ENCODE results near the gene LONRF2. TPM values are rescaled to one million over a fixed set of nuclear protein-coding genes. Genes with fewer than 3 reads are reported as not detected.

LONRF2 gene
- total RNA-seq, 1 donor from 2014 or later = 19.0 TPM

GRCh38 chr2:100269889-100270288 is 52.4 kb downstream of the LONRF2 start:
- Histone ChIP-seq H3K4me3 (no peak overlapping the region), H3K27ac (replicated peaks) (no peak overlapping the region), H3K36me3 (peaks cover 2% of the 10 kb centered on the region), H3K9me3 (replicated peaks) (no peaks in the 10 kb centered on the region), H3K27me3 (ENCODE audit: low read depth) (no peaks in the 10 kb centered on the region), H3K4me1 (peaks cover 5% of the 10 kb centered on the region)
- DNase-seq = no peak
- TF ChIP-seq, protein P1, sequence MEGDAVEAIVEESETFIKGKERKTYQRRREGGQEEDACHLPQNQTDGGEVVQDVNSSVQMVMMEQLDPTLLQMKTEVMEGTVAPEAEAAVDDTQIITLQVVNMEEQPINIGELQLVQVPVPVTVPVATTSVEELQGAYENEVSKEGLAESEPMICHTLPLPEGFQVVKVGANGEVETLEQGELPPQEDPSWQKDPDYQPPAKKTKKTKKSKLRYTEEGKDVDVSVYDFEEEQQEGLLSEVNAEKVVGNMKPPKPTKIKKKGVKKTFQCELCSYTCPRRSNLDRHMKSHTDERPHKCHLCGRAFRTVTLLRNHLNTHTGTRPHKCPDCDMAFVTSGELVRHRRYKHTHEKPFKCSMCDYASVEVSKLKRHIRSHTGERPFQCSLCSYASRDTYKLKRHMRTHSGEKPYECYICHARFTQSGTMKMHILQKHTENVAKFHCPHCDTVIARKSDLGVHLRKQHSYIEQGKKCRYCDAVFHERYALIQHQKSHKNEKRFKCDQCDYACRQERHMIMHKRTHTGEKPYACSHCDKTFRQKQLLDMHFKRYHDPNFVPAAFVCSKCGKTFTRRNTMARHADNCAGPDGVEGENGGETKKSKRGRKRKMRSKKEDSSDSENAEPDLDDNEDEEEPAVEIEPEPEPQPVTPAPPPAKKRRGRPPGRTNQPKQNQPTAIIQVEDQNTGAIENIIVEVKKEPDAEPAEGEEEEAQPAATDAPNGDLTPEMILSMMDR (IDR thresholded peaks at IDR 0.05; ENCODE audit: borderline replicate concordance) = no peak
- intact Hi-C loops (cut with micrococcal nuclease) = no loop called here

GRCh38 chr2:100268986-100269385 is 53.3 kb downstream of the LONRF2 start:
- TF ChIP-seq, protein P1 (IDR thresholded peaks at IDR 0.05; ENCODE audit: borderline replicate concordance) = no peak
- DNase-seq = no peak
- Histone ChIP-seq H3K27ac (replicated peaks) (no peak overlapping the region), H3K4me1 (peaks cover 5% of the 10 kb centered on the region), H3K4me3 (no peak overlapping the region), H3K9me3 (replicated peaks) (no peaks in the 10 kb centered on the region), H3K27me3 (ENCODE audit: low read depth) (peaks cover 4% of the 10 kb centered on the region), H3K36me3 (no peaks in the 10 kb centered on the region)
- intact Hi-C loops (cut with micrococcal nuclease) = no loop called here

GRCh38 chr2:100267751-100268150 is 54.5 kb downstream of the LONRF2 start:
- TF ChIP-seq, protein P1 (IDR thresholded peaks at IDR 0.05; ENCODE audit: borderline replicate concordance) = no peak
- DNase-seq = no peak
- H3K36me3 ChIP-seq = no peaks in the 10 kb centered on the region

DNA sequence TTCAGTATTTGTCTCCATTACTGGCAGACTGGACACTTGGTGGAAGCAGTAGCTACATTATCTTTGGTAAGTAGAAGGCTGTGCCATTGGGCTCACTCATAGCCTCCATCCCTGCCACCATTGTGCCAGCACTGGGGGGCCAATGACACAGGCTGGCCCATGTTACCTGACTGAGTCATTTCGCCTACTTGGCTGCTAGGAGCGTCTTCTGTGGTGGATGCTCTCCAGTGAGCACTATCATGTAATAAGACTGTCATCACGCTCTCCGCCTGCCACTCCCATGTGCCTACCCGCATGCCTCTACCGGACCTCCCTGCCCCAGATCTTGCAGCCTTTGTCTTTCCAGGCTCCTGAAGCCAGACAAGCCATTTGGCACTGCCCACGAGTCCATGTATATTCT is 56.2 kb downstream of the LONRF2 start:
- Histone ChIP-seq H3K4me3 (no peak overlapping the region), H3K4me1 (no peaks in the 10 kb centered on the region), H3K27ac (replicated peaks) (no peak overlapping the region), H3K36me3 (no peaks in the 10 kb centered on the region), H3K27me3 (ENCODE audit: low read depth) (peaks cover 6% of the 10 kb centered on the region), H3K9me3 (replicated peaks) (no peaks in the 10 kb centered on the region)
- TF ChIP-seq, protein P1 (IDR thresholded peaks at IDR 0.05; ENCODE audit: borderline replicate concordance) = no peak
- intact Hi-C loops (cut with micrococcal nuclease) = no loop called here
- DNase-seq = no peak

More at GRCh38 chr2:100267751-100268150, 54.5 kb downstream of the LONRF2 start:
- Histone ChIP-seq H3K4me3 (no peak overlapping the region), H3K9me3 (replicated peaks) (no peaks in the 10 kb centered on the region), H3K27me3 (ENCODE audit: low read depth) (peaks cover 6% of the 10 kb centered on the region), H3K27ac (replicated peaks) (no peak overlapping the region), H3K4me1 (peaks cover 3% of the 10 kb centered on the region)
- intact Hi-C loops (cut with micrococcal nuclease) = no loop called here

- H3K27ac ChIP-seq (replicated peaks) = no peak overlapping the region
- intact Hi-C loops (cut with micrococcal nuclease) = no loop called here
- DNase-seq = no peak
- peaks cover 6% of the 10 kb centered on the region for H3K27me3 ChIP-seq (ENCODE audit: low read depth)
- no peaks in the 10 kb centered on the region for H3K36me3 ChIP-seq
- TF ChIP-seq, protein P1 (IDR thresholded peaks at IDR 0.05; ENCODE audit: borderline replicate concordance) = no peak
- H3K4me1 ChIP-seq = no peaks in the 10 kb centered on the region
- H3K4me3 ChIP-seq = no peak overlapping the region
- H3K9me3 ChIP-seq (replicated peaks) = no peaks in the 10 kb centered on the region
These were observed 57.1 kb downstream of the LONRF2 start for GRCh38 chr2:100265226-100265625.

DNA sequence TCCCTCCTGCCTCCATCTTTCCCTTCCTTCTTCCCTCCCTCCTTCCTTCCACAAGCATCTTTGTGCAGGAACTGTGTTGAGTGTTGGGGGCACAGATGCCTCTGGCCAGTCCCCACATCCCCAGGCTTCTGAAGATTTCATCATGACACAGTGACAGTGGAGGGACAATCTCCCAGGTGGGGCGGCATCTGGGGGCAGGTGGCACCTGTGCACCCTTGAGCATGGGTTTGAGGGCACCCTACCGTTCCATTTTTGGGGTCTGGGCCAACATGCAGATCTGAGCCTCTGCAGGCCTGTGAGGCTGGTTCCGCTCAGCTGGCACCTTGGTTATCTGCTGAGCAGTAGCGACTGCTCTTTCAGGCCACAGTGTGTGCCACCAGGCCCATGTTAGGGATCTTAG is 57.6 kb downstream of the LONRF2 start:
- H3K9me3 ChIP-seq (replicated peaks) = no peaks in the 10 kb centered on the region
- DNase-seq = no peak
- H3K4me3 ChIP-seq = no peak overlapping the region
- intact Hi-C loops (cut with micrococcal nuclease) = no loop called here
- H3K4me1 ChIP-seq = no peaks in the 10 kb centered on the region
- TF ChIP-seq, protein P1 (IDR thresholded peaks at IDR 0.05; ENCODE audit: borderline replicate concordance) = no peak
- H3K27ac ChIP-seq (replicated peaks) = no peak overlapping the region
- H3K36me3 ChIP-seq = no peaks in the 10 kb centered on the region
- H3K27me3 ChIP-seq (ENCODE audit: low read depth) = peaks cover 6% of the 10 kb centered on the region
